ENCODE results near the gene IGSF3. TPM values are rescaled to one million over a fixed set of nuclear protein-coding genes. Genes with fewer than 3 reads are reported as not detected.
"Not testable (repeated sequence)": the region's sequence is repeated elsewhere in the genome, so short reads cannot be mapped to it uniquely, and the experiment has no call there.

Gene IGSF3
- total RNA-seq, 2 donors from 2014 or later = 23.2 to 30.4 TPM

- H3K9me3 ChIP-seq; H3K27ac ChIP-seq; H3K27me3 ChIP-seq (replicated peaks; ENCODE audit: insufficient read depth); H3K4me3 ChIP-seq; H3K36me3 ChIP-seq; H3K4me1 ChIP-seq (replicated peaks); DNase-seq (ENCODE audit: low spot score); intact Hi-C loops (cut with DNase I): not testable (repeated sequence)
- WGBS = 94% methylated on average over 2 of the region's 2 CpGs
These were observed 22.5 kb downstream of the IGSF3 start for GRCh38 chr1:116644993-116645392.

- H3K4me1 ChIP-seq (replicated peaks); H3K27ac ChIP-seq; intact Hi-C loops (cut with DNase I); DNase-seq (ENCODE audit: low spot score); H3K4me3 ChIP-seq; H3K27me3 ChIP-seq (replicated peaks; ENCODE audit: insufficient read depth); H3K9me3 ChIP-seq; H3K36me3 ChIP-seq: not testable (repeated sequence)
- 41% methylated on average over 5 of the region's 5 CpGs for WGBS
These were observed 23.4 kb downstream of the IGSF3 start for GRCh38 chr1:116644096-116644495.

GRCh38 chr1:116643281-116643751 lies 24.2 kb downstream of the IGSF3 start:
- H3K4me1 ChIP-seq (replicated peaks); DNase-seq (ENCODE audit: low spot score); H3K4me3 ChIP-seq; intact Hi-C loops (cut with DNase I); H3K9me3 ChIP-seq; H3K36me3 ChIP-seq; H3K27ac ChIP-seq; H3K27me3 ChIP-seq (replicated peaks; ENCODE audit: insufficient read depth): not testable (repeated sequence)
- WGBS = 78% methylated on average over 12 of the region's 12 CpGs

GRCh38 chr1:116642311-116643280 lies 24.9 kb downstream of the IGSF3 start:
- H3K4me3 ChIP-seq; H3K27me3 ChIP-seq (replicated peaks; ENCODE audit: insufficient read depth); H3K4me1 ChIP-seq (replicated peaks); H3K9me3 ChIP-seq; H3K36me3 ChIP-seq; intact Hi-C loops (cut with DNase I); H3K27ac ChIP-seq; DNase-seq (ENCODE audit: low spot score): not testable (repeated sequence)
- 62% methylated on average over 14 of the region's 14 CpGs for WGBS

- H3K9me3 ChIP-seq; H3K27ac ChIP-seq; H3K27me3 ChIP-seq (replicated peaks; ENCODE audit: insufficient read depth); H3K36me3 ChIP-seq; intact Hi-C loops (cut with DNase I); H3K4me1 ChIP-seq (replicated peaks); H3K4me3 ChIP-seq; DNase-seq (ENCODE audit: low spot score): not testable (repeated sequence)
- WGBS = 93% methylated on average over 2 of the region's 2 CpGs
These were observed 29.9 kb downstream of the IGSF3 start for GRCh38 chr1:116637583-116637982.

GRCh38 chr1:116636584-116636983 lies 30.9 kb downstream of the IGSF3 start:
- intact Hi-C loops (cut with DNase I); H3K27me3 ChIP-seq (replicated peaks; ENCODE audit: insufficient read depth); H3K4me1 ChIP-seq (replicated peaks); H3K9me3 ChIP-seq; H3K4me3 ChIP-seq; H3K27ac ChIP-seq; H3K36me3 ChIP-seq; DNase-seq (ENCODE audit: low spot score): not testable (repeated sequence)
- 39% methylated on average over 5 of the region's 6 CpGs for WGBS

GRCh38 chr1:116634386-116634785 lies 33.1 kb downstream of the IGSF3 start:
- intact Hi-C loops (cut with DNase I); H3K27me3 ChIP-seq (replicated peaks; ENCODE audit: insufficient read depth); H3K9me3 ChIP-seq; H3K4me1 ChIP-seq (replicated peaks); H3K4me3 ChIP-seq; H3K27ac ChIP-seq; DNase-seq (ENCODE audit: low spot score); H3K36me3 ChIP-seq: not testable (repeated sequence)
- 60% methylated on average over 4 of the region's 4 CpGs for WGBS

- H3K4me1 ChIP-seq (replicated peaks); H3K36me3 ChIP-seq; H3K9me3 ChIP-seq; H3K27me3 ChIP-seq (replicated peaks; ENCODE audit: insufficient read depth); intact Hi-C loops (cut with DNase I); H3K4me3 ChIP-seq: not testable (repeated sequence)
- TF ChIP-seq POLR2AphosphoS5 (IDR thresholded peaks at IDR 0.05) = peak; percentile 65
- peak; percentile 74 for DNase-seq (ENCODE audit: low spot score)
- H3K27ac ChIP-seq = peak overlapping the region in 1 of 2 donors; percentile 56
- WGBS = 50% methylated on average over 10 of the region's 10 CpGs
These were observed 35.3 kb downstream of the IGSF3 start for GRCh38 chr1:116631996-116632925.

- DNase-seq (ENCODE audit: low spot score) = not testable (repeated sequence)
These were observed 36.0 kb downstream of the IGSF3 start for GRCh38 chr1:116631554-116631953.

GRCh38 chr1:116630057-116630456 lies 37.5 kb downstream of the IGSF3 start:
- H3K36me3 ChIP-seq; intact Hi-C loops (cut with DNase I): not testable (repeated sequence)

More at GRCh38 chr1:116631554-116631953, 36.0 kb downstream of the IGSF3 start:
- H3K4me1 ChIP-seq (replicated peaks); intact Hi-C loops (cut with DNase I); H3K4me3 ChIP-seq; H3K9me3 ChIP-seq; H3K27me3 ChIP-seq (replicated peaks; ENCODE audit: insufficient read depth); H3K36me3 ChIP-seq: not testable (repeated sequence)
- WGBS = 70% methylated on average over 2 of the region's 2 CpGs
- peak overlapping the region in 1 of 2 donors; percentile 56 for H3K27ac ChIP-seq

GRCh38 chr1:116629441-116629840 lies 38.1 kb downstream of the IGSF3 start:
- H3K9me3 ChIP-seq; H3K4me3 ChIP-seq; H3K27me3 ChIP-seq (replicated peaks; ENCODE audit: insufficient read depth); intact Hi-C loops (cut with DNase I); H3K27ac ChIP-seq; H3K36me3 ChIP-seq; DNase-seq (ENCODE audit: low spot score); H3K4me1 ChIP-seq (replicated peaks): not testable (repeated sequence)
- WGBS = 76% methylated on average over 2 of the region's 2 CpGs

More at GRCh38 chr1:116630057-116630456, 37.5 kb downstream of the IGSF3 start:
- DNase-seq (ENCODE audit: low spot score); H3K4me1 ChIP-seq (replicated peaks); H3K27me3 ChIP-seq (replicated peaks; ENCODE audit: insufficient read depth); H3K27ac ChIP-seq; H3K4me3 ChIP-seq; H3K9me3 ChIP-seq: not testable (repeated sequence)
- WGBS = 96% methylated on average over 2 of the region's 2 CpGs
